ENCODE data around the gene ZC3H12C.

ZC3H12C gene

GRCh38 chr11:110070176-110070575, 23.0 kb upstream of the ZC3H12C start:
- no peak overlapping the region for H3K4me3 ChIP-seq (ENCODE audit: low read length)
- no peak for TF ChIP-seq ZNF274 (IDR thresholded peaks at IDR 0.05; ENCODE audit: low read depth, low read length)

GRCh38 chr11:110071197-110071596, 22.0 kb upstream of the ZC3H12C start:
- no peak for TF ChIP-seq ZNF274 (IDR thresholded peaks at IDR 0.05; ENCODE audit: low read depth, low read length)
- no peak overlapping the region for H3K4me3 ChIP-seq (ENCODE audit: low read length)

GRCh38 chr11:110072930-110073329, 20.3 kb upstream of the ZC3H12C start:
- H3K4me3 ChIP-seq (ENCODE audit: low read length) = no peak overlapping the region
- TF ChIP-seq ZNF274 (IDR thresholded peaks at IDR 0.05; ENCODE audit: low read depth, low read length) = no peak

GRCh38 chr11:110074499-110074898, 18.7 kb upstream of the ZC3H12C start:
- no peak overlapping the region for H3K4me3 ChIP-seq (ENCODE audit: low read length)

GRCh38 chr11:110075105-110075846, 17.9 kb upstream of the ZC3H12C start:
- H3K4me3 ChIP-seq (ENCODE audit: low read length) = no peak overlapping the region
- TF ChIP-seq ZNF274 (IDR thresholded peaks at IDR 0.05; ENCODE audit: low read depth, low read length) = no peak

More at GRCh38 chr11:110074499-110074898, 18.7 kb upstream of the ZC3H12C start:
- no peak for TF ChIP-seq ZNF274 (IDR thresholded peaks at IDR 0.05; ENCODE audit: low read depth, low read length)

GRCh38 chr11:110075847-110076208, 17.4 kb upstream of the ZC3H12C start:
- no peak for TF ChIP-seq ZNF274 (IDR thresholded peaks at IDR 0.05; ENCODE audit: low read depth, low read length)
- H3K4me3 ChIP-seq (ENCODE audit: low read length) = no peak overlapping the region; the same call in 1 of the 2 replicates

GRCh38 chr11:110076371-110076965, 16.7 kb upstream of the ZC3H12C start:
- no peak overlapping the region; the same call in 1 of the 2 replicates for H3K4me3 ChIP-seq (ENCODE audit: low read length)
- no peak for TF ChIP-seq ZNF274 (IDR thresholded peaks at IDR 0.05; ENCODE audit: low read depth, low read length)

- no peak for TF ChIP-seq ZNF274 (IDR thresholded peaks at IDR 0.05; ENCODE audit: low read depth, low read length)
- no peak overlapping the region for H3K4me3 ChIP-seq (ENCODE audit: low read length)
Measured at GRCh38 chr11:110077346-110077745, 15.8 kb upstream of the ZC3H12C start.

- no peak overlapping the region; the same call in 1 of the 2 replicates for H3K4me3 ChIP-seq (ENCODE audit: low read length)
- TF ChIP-seq ZNF274 (IDR thresholded peaks at IDR 0.05; ENCODE audit: low read depth, low read length) = no peak
Measured at GRCh38 chr11:110077831-110078325, 15.3 kb upstream of the ZC3H12C start.

GRCh38 chr11:110078923-110079544, 14.2 kb upstream of the ZC3H12C start:
- no peak for TF ChIP-seq ZNF274 (IDR thresholded peaks at IDR 0.05; ENCODE audit: low read depth, low read length)
- no peak overlapping the region for H3K4me3 ChIP-seq (ENCODE audit: low read length)

- H3K4me3 ChIP-seq (ENCODE audit: low read length) = no peak overlapping the region
- TF ChIP-seq ZNF274 (IDR thresholded peaks at IDR 0.05; ENCODE audit: low read depth, low read length) = no peak
Measured at GRCh38 chr11:110079726-110080125, 13.5 kb upstream of the ZC3H12C start.

GRCh38 chr11:110081462-110082376, 11.5 kb upstream of the ZC3H12C start:
- H3K4me3 ChIP-seq (ENCODE audit: low read length) = no peak overlapping the region
- TF ChIP-seq ZNF274 (IDR thresholded peaks at IDR 0.05; ENCODE audit: low read depth, low read length) = no peak

GRCh38 chr11:110082899-110083298, 10.3 kb upstream of the ZC3H12C start:
- TF ChIP-seq ZNF274 (IDR thresholded peaks at IDR 0.05; ENCODE audit: low read depth, low read length) = no peak
- no peak overlapping the region for H3K4me3 ChIP-seq (ENCODE audit: low read length)

Measured in GM08714 (cell line).